ENCODE data around the gene PPFIBP2.
A peak's percentile ranks its signal among the peaks of the same experiment; 100 is the strongest.

The PPFIBP2 gene

GRCh38 chr11:7570938-7571521 lies 57.2 kb downstream of the PPFIBP2 start:
- TF ChIP-seq CTCF (IDR thresholded peaks at IDR 0.05) = no peak

- TF ChIP-seq CTCF (IDR thresholded peaks at IDR 0.05) = peak; percentile 95
Measured at GRCh38 chr11:7571640-7572000, 57.8 kb downstream of the PPFIBP2 start.

- TF ChIP-seq CTCF (IDR thresholded peaks at IDR 0.05) = no peak
Measured at GRCh38 chr11:7572001-7572712, 58.4 kb downstream of the PPFIBP2 start.

- no peak for TF ChIP-seq CTCF (IDR thresholded peaks at IDR 0.05)
Measured at GRCh38 chr11:7573193-7573557, 59.4 kb downstream of the PPFIBP2 start.

GRCh38 chr11:7573558-7574296 lies 59.9 kb downstream of the PPFIBP2 start:
- TF ChIP-seq CTCF (IDR thresholded peaks at IDR 0.05) = no peak

GRCh38 chr11:7574491-7575130 lies 60.8 kb downstream of the PPFIBP2 start:
- TF ChIP-seq CTCF (IDR thresholded peaks at IDR 0.05) = no peak

GRCh38 chr11:7575841-7576725 lies 62.3 kb downstream of the PPFIBP2 start:
- TF ChIP-seq CTCF (IDR thresholded peaks at IDR 0.05) = no peak

All from LNCAP (cell line).